B cell (primary cell): ENCODE results near the gene TLE7. TPM values are rescaled to one million over a fixed set of nuclear protein-coding genes. Genes with fewer than 3 reads are reported as not detected.

Experiments
- ATAC-seq: fragments of 200-7000 bp; cut with Tn5 transposase; one replicate; pipeline ENCODE4 v1.10.0; 2021; ENCODE audit warnings: low read depth, mild to moderate bottlenecking, moderate number of reproducible peaks, moderate library complexity
- CTCF ChIA-PET: fragments of 350-600 bp; sonication (Branson Sonifier 250); formaldehyde crosslinking; loops from one replicate; lab custom pipeline; 2021; ENCODE audit warnings: antibody characterized with exemption, inconsistent platforms; lab: Charles Lee
- POLR2A ChIA-PET: fragments of 350-600 bp; sonication (Branson Sonifier 250); formaldehyde crosslinking; loops from one replicate; lab custom pipeline; 2021; ENCODE audit warnings: antibody characterized with exemption; lab: Charles Lee
- DNase-seq: peaks from one replicate; pipeline ENCODE4 v3.0.0; 2013
- H2AFZ ChIP-seq: 2 replicates; pipeline ENCODE4 v1.6.1; 2012; ENCODE audit warnings: mild to moderate bottlenecking, low read depth, low read length; ENCODE audit not compliant: insufficient read depth, poor library complexity, severe bottlenecking
- H3K27ac ChIP-seq, 2 donors: 1 replicate in 1 of 2; 2 replicates in 1 of 2; pipeline ENCODE4 v1.5.1; 2012 to 2013; ENCODE audit warnings: low read length in 2 of 2, mild to moderate bottlenecking in 2 of 2, moderate library complexity in 1 of 2
- H3K27me3 ChIP-seq, 4 experiments: fragments of 200-600 bp in 1 of 4; sonication (generic) in 1 of 4; replicated peaks in 1 of 4; 1 replicate in 2 of 4; 2 replicates in 2 of 4; pipeline versions ENCODE4 v1.6.1 to v1.7.0; 2013 to 2016; ENCODE audit warnings: low read length in 3 of 4, mild to moderate bottlenecking in 2 of 4, mixed read lengths in 1 of 4, moderate library complexity in 1 of 4; ENCODE audit not compliant: insufficient read depth in 4 of 4, control insufficient read depth in 3 of 4; ENCODE audit errors: control extremely low read depth in 1 of 4
- H3K36me3 ChIP-seq, 2 experiments: replicated peaks in 1 of 2; 1 replicate in 1 of 2; 2 replicates in 1 of 2; pipeline versions ENCODE4 v1.6.1 to v1.7.1; 2013; ENCODE audit warnings: low read length in 1 of 2; ENCODE audit not compliant: insufficient read depth in 2 of 2, control insufficient read depth in 1 of 2; ENCODE audit errors: control extremely low read depth in 1 of 2, extremely low read depth in 1 of 2
- H3K4me1 ChIP-seq, 2 donors: fragments of 200-600 bp in 1 of 2; sonication (generic) in 1 of 2; 1 replicate in 1 of 2; 2 replicates in 1 of 2; pipeline versions ENCODE4 v1.5.1 to v1.6.1; 2013 to 2017; ENCODE audit warnings: low read length in 2 of 2; ENCODE audit not compliant: control insufficient read depth in 2 of 2, insufficient read depth in 2 of 2
- H3K4me2 ChIP-seq: replicated peaks from 2 replicates; pipeline ENCODE3; 2012; ENCODE audit warnings: mild to moderate bottlenecking, low read depth, low read length; ENCODE audit not compliant: poor library complexity, severe bottlenecking
- H3K4me3 ChIP-seq, 5 experiments: fragments of 200-600 bp in 1 of 5; sonication (generic) in 1 of 5; 1 replicate in 3 of 5; 2 replicates in 2 of 5; pipeline versions ENCODE4 v1.5.1 to v1.7.0; 2011 to 2016; ENCODE audit warnings: low read length in 4 of 5, mild to moderate bottlenecking in 4 of 5, low read depth in 2 of 5, control low read depth in 1 of 5, moderate library complexity in 1 of 5; ENCODE audit not compliant: insufficient read depth in 1 of 5; ENCODE audit errors: control extremely low read depth in 1 of 5, extremely low read depth in 1 of 5
- H3K79me2 ChIP-seq: fragments of 200-600 bp; sonication (generic); one replicate; pipeline ENCODE4 v1.6.0; 2016; ENCODE audit warnings: low read length; ENCODE audit not compliant: control insufficient read depth, insufficient read depth
- H3K9ac ChIP-seq: fragments of 200-600 bp; sonication (generic); 2 replicates; pipeline ENCODE4 v1.6.1; 2017; ENCODE audit warnings: mild to moderate bottlenecking, low read length, moderate library complexity
- H3K9me3 ChIP-seq, 3 donors: one replicate each; pipeline versions ENCODE4 v1.6.1 to v1.7.1; 2013; ENCODE audit warnings: low read length in 2 of 3; ENCODE audit not compliant: control insufficient read depth in 2 of 3, insufficient read depth in 1 of 3; ENCODE audit errors: control extremely low read depth in 1 of 3
- H4K20me1 ChIP-seq: 2 replicates; pipeline ENCODE4 v1.6.0; 2012; ENCODE audit warnings: mild to moderate bottlenecking, low read length; ENCODE audit not compliant: insufficient read depth, control insufficient read depth, poor library complexity, severe bottlenecking
- H3K27ac Mint-ChIP-seq: one replicate; pipeline ENCODE4 v1.8.0; 2021; ENCODE audit warnings: mixed read lengths
- H3K27me3 Mint-ChIP-seq: one replicate; pipeline ENCODE4 v1.8.0; 2021; ENCODE audit warnings: mixed read lengths
- H3K4me1 Mint-ChIP-seq: one replicate; pipeline ENCODE4 v1.8.0; 2021; ENCODE audit warnings: mixed read lengths
- H3K4me3 Mint-ChIP-seq: one replicate; pipeline ENCODE4 v1.8.0; 2021; ENCODE audit warnings: mixed read lengths
- H3K9me3 Mint-ChIP-seq: one replicate; pipeline ENCODE4 v1.8.0; 2022; ENCODE audit warnings: mixed read lengths; ENCODE audit not compliant: insufficient read depth
- CTCF ChIP-seq: fragments of 200-600 bp; IDR thresholded peaks from one replicate; pipeline ENCODE4 v1.8.0; 2022; ENCODE audit warnings: antibody characterized with exemption, mild to moderate bottlenecking
- EZH2 ChIP-seq: IDR thresholded peaks from 2 replicates; pipeline ENCODE4 v1.6.1; 2012; ENCODE audit warnings: borderline replicate concordance, low read depth, mild to moderate bottlenecking, moderate library complexity, low read length; ENCODE audit not compliant: insufficient read depth, poor library complexity, severe bottlenecking
- WGBS: methylation state at CpG from one replicate; pipeline ENCODE4 v1.1.5; 2013; ENCODE audit warnings: missing lambda C conversion rate; ENCODE audit not compliant: insufficient coverage; 5-methylcytosine and 5-hydroxymethylcytosine counted together
- intact Hi-C: fragments of 100-400 bp; cut with micrococcal nuclease; formaldehyde crosslinking; loops from one replicate; pipeline ENCODE4 v1.10.0; 2022
- polyA plus RNA-seq: library from polyadenylated mRNA; depleted of rRNA; stranded (reverse); fragments of >200 nt; gene quantifications from 2 replicates; pipeline ENCODE4 v1.2.3, GENCODE V29; 2012
- total RNA-seq, 2 donors: library from RNA; stranded (reverse); fragments of 120-200 nt in 1 of 2; gene quantifications; 1 replicate in 1 of 2; 2 replicates in 1 of 2; pipeline versions ENCODE4 v1.2.3 to v1.2.4, GENCODE V29; 2013 to 2022

TLE7 gene
- total and polyA plus RNA-seq, 2 donors (not counting 1 experiment from before 2014, with no cell fraction given), result not detected

- intact Hi-C loops, result no loop called here
- Histone ChIP-seq H3K4me1 (peaks cover 6 to 12% of the 10 kb centered on the region in 2 donors), H3K4me2 (no peak overlapping the region), H4K20me1 (no peaks in the 10 kb centered on the region), H3K27ac (no peak overlapping the region), H3K36me3 (no peaks in the 10 kb centered on the region), H3K4me3 (no peak overlapping the region), H3K27me3 (peaks cover 0 to 15% (median 0%) of the 10 kb centered on the region in 4 experiments), H3K79me2 (no peaks in the 10 kb centered on the region), H3K9me3 (peaks cover 0 to 3% (median 0%) of the 10 kb centered on the region in 3 donors), H3K9ac (no peak overlapping the region), H2AFZ (no peak overlapping the region)
- Mint-ChIP-seq H3K27me3 (peaks cover 37% of the 10 kb centered on the region), H3K4me3 (no peak overlapping the region), H3K4me1 (peaks cover 7% of the 10 kb centered on the region), H3K27ac (no peak overlapping the region), H3K9me3 (no peaks in the 10 kb centered on the region)
- ChIA-PET POLR2A (no interaction called here), CTCF (interaction anchor here (1.9 to 10.0 kb wide), 3 partner anchors 9 to 199 kb away, joined by 5 to 258 read pairs (median 142); no protein-coding TSS in a partner anchor)
- no peak for DNase-seq
- 81% methylated on average over 3 of the region's 5 CpGs for WGBS
- TF ChIP-seq EZH2, result no peak
- TF ChIP-seq CTCF, result no peak
- ATAC-seq, result no peak
Observed at GRCh38 chr16:71410146-71410545, 31.7 kb downstream of the TLE7 start.

GRCh38 chr16:71409011-71409775 is 32.7 kb downstream of the TLE7 start:
- no peak overlapping the region for H3K4me3 Mint-ChIP-seq
- POLR2A ChIA-PET, result no interaction called here
- Histone ChIP-seq H3K4me2 (no peak overlapping the region), H3K9ac (no peak overlapping the region), H3K27me3 (peaks cover 0 to 15% (median 0%) of the 10 kb centered on the region in 4 experiments), H3K36me3 (no peaks in the 10 kb centered on the region), H3K4me3 (no peak overlapping the region), H3K9me3 (peaks cover 0 to 12% (median 0%) of the 10 kb centered on the region in 3 donors), H2AFZ (no peak overlapping the region), H3K4me1 (peaks cover 6 to 12% of the 10 kb centered on the region in 2 donors), H3K27ac (no peak overlapping the region), H3K79me2 (no peaks in the 10 kb centered on the region), H4K20me1 (no peaks in the 10 kb centered on the region)
- CTCF ChIA-PET, result interaction anchor here (1.9 to 10.0 kb wide), 3 partner anchors 10 to 201 kb away, joined by 5 to 258 read pairs (median 17); no protein-coding TSS in a partner anchor
- H3K9me3 Mint-ChIP-seq, result peaks cover 1% of the 10 kb centered on the region
- WGBS, result 90% methylated on average over 14 of the region's 16 CpGs
- intact Hi-C loops, result no loop called here
- TF ChIP-seq EZH2 (no peak), CTCF (no peak)
- ATAC-seq (no peak), DNase-seq (no peak)
- H3K27ac Mint-ChIP-seq, result no peak overlapping the region
- H3K4me1 Mint-ChIP-seq, result peaks cover 7% of the 10 kb centered on the region
- H3K27me3 Mint-ChIP-seq, result peaks cover 44% of the 10 kb centered on the region
